H1 (cell line): ENCODE measurements around the gene MAP6. TPM values are rescaled to one million over a fixed set of nuclear protein-coding genes. Genes with fewer than 3 reads are reported as not detected.
"Not testable (repeated sequence)": the region's sequence is repeated elsewhere in the genome, so short reads cannot be mapped to it uniquely, and the experiment has no call there.

Source experiments
- CTCF ChIA-PET: fragments of 300-600 bp; sonication (Branson Sonifier 250); formaldehyde crosslinking; loops from one replicate; lab custom pipeline; 2021; ENCODE audit not compliant: partially characterized antibody; lab: Charles Lee
- POLR2A ChIA-PET: fragments of 300-600 bp; sonication (Branson Sonifier 250); formaldehyde crosslinking; loops from one replicate; lab custom pipeline; 2021; ENCODE audit warnings: inconsistent platforms; ENCODE audit not compliant: partially characterized antibody; lab: Charles Lee
- DNase-seq, 2 experiments: peaks; one replicate each; pipeline versions ENCODE4 v3.0.0 to v3.0.0-alpha.2; 2010 to 2022; ENCODE audit warnings: low spot score in 2 of 2, low read depth in 1 of 2, mixed read lengths in 1 of 2
- FAIRE-seq: peaks from 2 replicates; lab custom pipeline; 2011; peaks lifted over from hg19 to GRCh38; lab: Jason Lieb, UNC
- H2AFZ ChIP-seq: 2 replicates; pipeline ENCODE4 v1.8.1; 2012; ENCODE audit warnings: low read length, inconsistent platforms
- H2AK5ac ChIP-seq: 2 replicates; pipeline ENCODE4 v1.6.1; 2013; ENCODE audit warnings: low read depth, low read length
- H2BK120ac ChIP-seq: replicated peaks from 2 replicates; pipeline ENCODE3; 2013; ENCODE audit warnings: low read depth, low read length, inconsistent platforms
- H2BK12ac ChIP-seq: 2 replicates; pipeline ENCODE4 v1.6.1; 2013; ENCODE audit warnings: low read depth, low read length
- H2BK15ac ChIP-seq: 2 replicates; pipeline ENCODE4 v1.6.1; 2013; ENCODE audit warnings: low read length
- H2BK20ac ChIP-seq: 2 replicates; pipeline ENCODE4 v1.6.1; 2013; ENCODE audit warnings: low read length
- H2BK5ac ChIP-seq: 2 replicates; pipeline ENCODE4 v1.6.1; 2013; ENCODE audit warnings: low read depth, low read length
- H3K14ac ChIP-seq: 2 replicates; pipeline ENCODE4 v1.6.1; 2013; ENCODE audit warnings: inconsistent platforms; ENCODE audit not compliant: insufficient read length
- H3K18ac ChIP-seq: 2 replicates; pipeline ENCODE4 v1.6.1; 2013; ENCODE audit warnings: low read length; ENCODE audit errors: extremely low read depth
- H3K23ac ChIP-seq: 2 replicates; pipeline ENCODE4 v1.6.1; 2013; ENCODE audit warnings: inconsistent platforms; ENCODE audit not compliant: insufficient read length
- H3K23me2 ChIP-seq: 2 replicates; pipeline ENCODE4 v1.6.1; 2013; ENCODE audit warnings: low read depth, low read length
- H3K27ac ChIP-seq: 2 replicates; pipeline ENCODE4 v1.6.1; 2011; ENCODE audit warnings: low read depth, low read length, inconsistent platforms
- H3K27me3 ChIP-seq, 4 experiments: replicated peaks in 1 of 4; 1 replicate in 1 of 4; 2 replicates in 3 of 4; pipeline versions ENCODE4 v1.6.1 to v1.8.1; 2011 to 2013; ENCODE audit warnings: low read length in 3 of 4, mild to moderate bottlenecking in 3 of 4, inconsistent platforms in 2 of 4, mixed read lengths in 2 of 4, moderate library complexity in 1 of 4; ENCODE audit not compliant: control insufficient read depth in 3 of 4, insufficient read depth in 3 of 4; ENCODE audit errors: extremely low read depth in 1 of 4
- H3K36me3 ChIP-seq, 4 experiments: 2 replicates each; pipeline versions ENCODE4 v1.6.1 to v1.8.1; 2011 to 2013; ENCODE audit warnings: mild to moderate bottlenecking in 4 of 4, low read length in 3 of 4, moderate library complexity in 2 of 4, control low read depth in 1 of 4, inconsistent platforms in 1 of 4; ENCODE audit not compliant: insufficient read depth in 4 of 4, control insufficient read depth in 2 of 4
- H3K4ac ChIP-seq: replicated peaks from 2 replicates; pipeline ENCODE3; 2013; ENCODE audit warnings: low read length, low read depth, mixed read lengths, inconsistent platforms; ENCODE audit not compliant: insufficient read length
- H3K4me1 ChIP-seq, 4 experiments: replicated peaks in 1 of 4; 1 replicate in 1 of 4; 2 replicates in 3 of 4; pipeline versions ENCODE4 v1.6.1 to v1.8.1; 2011 to 2013; ENCODE audit warnings: low read length in 3 of 4, inconsistent platforms in 2 of 4, mixed read lengths in 1 of 4; ENCODE audit not compliant: insufficient read depth in 4 of 4, control insufficient read depth in 3 of 4
- H3K4me2 ChIP-seq, 2 experiments: 2 replicates each; pipeline versions ENCODE4 v1.6.1 to v1.8.1; 2011 to 2013; ENCODE audit warnings: low read depth in 2 of 2, low read length in 2 of 2, control low read depth in 1 of 2, inconsistent platforms in 1 of 2, mild to moderate bottlenecking in 1 of 2; ENCODE audit not compliant: insufficient read depth in 1 of 2
- H3K4me3 ChIP-seq, 4 experiments: fragments of 200-600, 300-600 bp in 1 of 4; sonication (generic), shearing (Covaris generic), sonication (Bioruptor Twin) in 1 of 4; 2 replicates each; pipeline versions ENCODE4 v1.5.1 to v1.8.1; 2011 to 2016; ENCODE audit warnings: low read length in 4 of 4, low read depth in 3 of 4, control low read depth in 2 of 4, inconsistent platforms in 2 of 4, mild to moderate bottlenecking in 2 of 4, mixed read lengths in 1 of 4, moderate library complexity in 1 of 4; ENCODE audit not compliant: insufficient read depth in 2 of 4; ENCODE audit errors: extremely low read depth in 1 of 4
- H3K56ac ChIP-seq: replicated peaks from 2 replicates; pipeline ENCODE3; 2013; ENCODE audit warnings: low read depth, mild to moderate bottlenecking, mixed read lengths, low read length, inconsistent platforms; ENCODE audit not compliant: insufficient read length
- H3K79me1 ChIP-seq: 2 replicates; pipeline ENCODE4 v1.6.1; 2013; ENCODE audit warnings: low read depth, low read length, control low read depth
- H3K79me2 ChIP-seq, 2 experiments: 2 replicates each; pipeline versions ENCODE4 v1.6.1 to v1.8.1; 2012 to 2013; ENCODE audit warnings: low read length in 2 of 2, mild to moderate bottlenecking in 2 of 2, inconsistent platforms in 1 of 2; ENCODE audit not compliant: insufficient read depth in 2 of 2, control insufficient read depth in 1 of 2
- H3K9ac ChIP-seq, 4 experiments: replicated peaks in 1 of 4; 1 replicate in 1 of 4; 2 replicates in 3 of 4; pipeline versions ENCODE4 v1.6.1 to v1.8.1; 2011 to 2013; ENCODE audit warnings: low read depth in 3 of 4, low read length in 3 of 4, control low read depth in 2 of 4, mild to moderate bottlenecking in 2 of 4, moderate library complexity in 2 of 4, inconsistent platforms in 1 of 4; ENCODE audit errors: extremely low read depth in 1 of 4
- H3K9me3 ChIP-seq, 2 experiments: 2 replicates each; pipeline versions ENCODE4 v1.6.1 to v1.8.1; 2012 to 2013; ENCODE audit warnings: mild to moderate bottlenecking in 2 of 2, moderate library complexity in 2 of 2, control low read depth in 1 of 2, inconsistent platforms in 1 of 2, low read depth in 1 of 2, low read length in 1 of 2, mixed read lengths in 1 of 2; ENCODE audit not compliant: insufficient read depth in 2 of 2
- H4K20me1 ChIP-seq, 2 experiments: replicated peaks in 1 of 2; 2 replicates each; pipeline versions ENCODE3 to v1.8.1; 2011 to 2013; ENCODE audit warnings: inconsistent platforms in 2 of 2, low read length in 2 of 2, mild to moderate bottlenecking in 1 of 2; ENCODE audit not compliant: insufficient read depth in 2 of 2, control insufficient read depth in 1 of 2
- H4K5ac ChIP-seq: 2 replicates; pipeline ENCODE4 v1.6.1; 2013; ENCODE audit warnings: low read length, low read depth, mixed read lengths, inconsistent platforms; ENCODE audit not compliant: insufficient read length
- H4K8ac ChIP-seq: 2 replicates; pipeline ENCODE4 v1.8.0; 2013; ENCODE audit warnings: mild to moderate bottlenecking, moderate library complexity, low read length, inconsistent platforms; ENCODE audit not compliant: insufficient read depth; ENCODE audit errors: extremely low read depth
- H4K91ac ChIP-seq: replicated peaks from 2 replicates; pipeline ENCODE3; 2013; ENCODE audit warnings: low read length, mixed read lengths, inconsistent platforms; ENCODE audit not compliant: insufficient read length
- WGBS, 2 experiments: shearing (Covaris generic) in 1 of 2; methylation state at CpG; one replicate each; pipeline versions ENCODE4 v1.1.6 to v1.1.7; 2013 to 2015; ENCODE audit warnings: low lambda C conversion rate in 2 of 2, mixed read lengths in 2 of 2, inconsistent platforms in 1 of 2, low coverage in 1 of 2, missing lambda C conversion rate in 1 of 2; ENCODE audit not compliant: insufficient replicate concordance in 2 of 2, insufficient coverage in 1 of 2, insufficient read length in 1 of 2; ENCODE audit errors: extremely low coverage in 1 of 2, missing lambda C conversion rate in 1 of 2; 5-methylcytosine and 5-hydroxymethylcytosine counted together
- polyA plus RNA-seq, 7 experiments: library from polyadenylated mRNA; depleted of rRNA in 3 of 7; stranded (reverse) in 5 of 7; unstranded in 2 of 7; fragments of >200 nt in 5 of 7; fragments of 200-250 nt in 2 of 7; gene quantifications; 1 replicate in 5 of 7; 2 replicates in 1 of 7; 4 replicates in 1 of 7; pipeline versions ENCODE4 v1.2.1 to v1.2.3, GENCODE V29; 2011 to 2013; ENCODE audit warnings: missing spikeins in 2 of 7, mixed read lengths in 2 of 7
- total RNA-seq: library from RNA; stranded (reverse); fragmentation: NEBNext Ultra II Directional; extraction: Animal tissue kit (Norgen Biotek cat#: 25700); gene quantifications from 2 replicates; pipeline ENCODE4 v1.2.1, GENCODE V29; 2021

The MAP6 gene
- total and polyA plus RNA-seq, 2 of the 8 experiments (the other 6 are each of a cell fraction or from before 2014, with no cell fraction given), result 0.54 to 0.89 TPM

GRCh38 chr11:75584659-75585292, 84.1 kb downstream of the MAP6 start:
- H2AFZ ChIP-seq, H3K79me2 ChIP-seq, H3K23ac ChIP-seq, H3K27me3 ChIP-seq, H2BK12ac ChIP-seq, H2BK5ac ChIP-seq, H3K27ac ChIP-seq, DNase-seq, H3K36me3 ChIP-seq, H3K4ac ChIP-seq, H3K23me2 ChIP-seq, H3K4me3 ChIP-seq, H3K9ac ChIP-seq, H2BK120ac ChIP-seq, H3K56ac ChIP-seq, H2BK15ac ChIP-seq, H4K8ac ChIP-seq, H2AK5ac ChIP-seq, H4K20me1 ChIP-seq, H4K91ac ChIP-seq, H4K5ac ChIP-seq, H3K79me1 ChIP-seq, H2BK20ac ChIP-seq, H3K14ac ChIP-seq, FAIRE-seq, H3K9me3 ChIP-seq: not testable (repeated sequence)
- ChIA-PET CTCF (interaction anchor here (1.3 to 9.3 kb wide), 9 partner anchors 8 to 123 kb away, joined by 4 to 74 read pairs (median 7); no protein-coding TSS in a partner anchor), POLR2A (interaction anchor here (0.7 to 35.1 kb wide), 7 partner anchors 10 to 83 kb away, joined by 3 to 1120 read pairs (median 4); partner anchors contain the start of genes GDPD5, MAP6 and SERPINH1)
- 89% methylated on average over 12 of the region's 12 CpGs; no CpG with 5 or more reads in 1 of the 2 experiments for WGBS, 2 experiments
- 0 out of 2 replicates have a peak overlapping the region, but pooled peaks have one; percentile 13 for H3K18ac ChIP-seq
- H3K4me2 ChIP-seq, result peak overlapping the region in 1 of 2 experiments; percentile 73; a peak in 3 of 4 replicates
- H3K4me1 ChIP-seq, result peaks cover 2 to 17% (median 14%) of the 10 kb centered on the region in 4 experiments
